Endothelial cell of umbilical vein (primary cell): ENCODE data around the gene SHISA9.

Experiments
- CTCF ChIP-seq, 2 donors: IDR thresholded peaks; 1 replicate in 1 of 2; 2 replicates in 1 of 2; pipeline ENCODE4 v1.5.1; 2011; ENCODE audit warnings: low read length in 2 of 2, mild to moderate bottlenecking in 2 of 2, moderate library complexity in 2 of 2, control low read depth in 1 of 2, inconsistent platforms in 1 of 2, low read depth in 1 of 2; ENCODE audit not compliant: insufficient read depth in 1 of 2; ENCODE audit errors: extremely low read depth in 1 of 2
- EZH2 ChIP-seq: IDR thresholded peaks from 2 replicates; pipeline ENCODE4 v1.6.1; 2012; ENCODE audit warnings: borderline replicate concordance, low read depth, mild to moderate bottlenecking, moderate library complexity, low read length, inconsistent platforms; ENCODE audit not compliant: severe bottlenecking
- FOS ChIP-seq: IDR thresholded peaks from 2 replicates; pipeline ENCODE4 v1.6.1; 2011; ENCODE audit warnings: mild to moderate bottlenecking, low read length, moderate library complexity, borderline replicate concordance; ENCODE audit not compliant: insufficient read depth
- JUN ChIP-seq: IDR thresholded peaks from 2 replicates; pipeline ENCODE4 v1.6.1; 2011; ENCODE audit warnings: borderline replicate concordance, low read depth; ENCODE audit not compliant: insufficient read length, insufficient read depth
- MYC ChIP-seq: IDR thresholded peaks from one replicate; pipeline ENCODE4 v1.6.1; 2011; ENCODE audit warnings: mild to moderate bottlenecking, low read depth, low read length
- POLR2A ChIP-seq: IDR thresholded peaks from 2 replicates; pipeline ENCODE4 v1.6.1; 2012; ENCODE audit warnings: low read depth, mild to moderate bottlenecking, control low read depth, low read length
- POLR2AphosphoS5 ChIP-seq: IDR thresholded peaks from 2 replicates; pipeline ENCODE4 v1.6.1; 2012; ENCODE audit warnings: low read depth, mild to moderate bottlenecking, control low read depth, low read length, moderate library complexity; ENCODE audit not compliant: insufficient read depth
- TF ChIP-seq, protein P1 (sequence below): IDR thresholded peaks from 2 replicates; pipeline ENCODE4 v1.6.1; 2011; ENCODE audit not compliant: insufficient read depth, insufficient read length

DNA sequence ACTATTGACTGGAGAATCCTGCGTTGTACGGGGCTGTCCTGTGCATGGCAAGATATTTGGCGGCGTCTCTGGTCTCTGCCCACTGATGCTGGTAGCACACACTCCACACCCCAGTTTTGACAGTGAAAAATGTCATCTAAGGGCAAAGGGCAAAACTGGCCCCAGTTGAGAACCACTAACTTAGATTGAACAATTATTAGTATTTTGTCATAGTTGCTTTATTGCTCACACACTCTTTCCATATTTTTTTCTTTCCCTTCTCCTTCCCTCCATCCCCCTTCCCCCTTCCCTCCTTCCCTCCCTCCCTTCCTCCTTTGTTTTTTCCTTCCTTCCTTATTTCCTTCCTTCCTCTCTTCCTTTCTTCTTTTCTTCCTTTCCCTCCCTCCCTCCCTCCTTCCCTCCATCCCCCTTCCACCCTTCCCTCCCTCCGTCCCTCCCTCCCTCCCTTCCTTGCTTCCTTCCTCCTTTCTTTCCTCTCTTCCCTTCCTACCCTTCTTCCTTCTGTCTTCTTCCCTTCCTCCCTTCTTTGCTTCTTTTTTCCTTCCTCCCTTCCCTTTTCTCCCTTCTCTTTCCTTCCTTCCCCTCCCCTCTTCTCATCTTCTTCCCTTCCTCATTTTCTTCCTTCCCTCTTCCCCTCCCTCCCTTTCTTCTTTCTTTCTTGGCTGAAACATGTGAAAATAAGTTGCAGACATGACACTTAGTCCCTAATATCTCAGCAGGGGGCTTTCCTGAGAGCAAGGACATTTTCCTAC is 5.5 kb downstream of the SHISA9 start:
- TF ChIP-seq CTCF (IDR thresholded peaks at IDR 0.05; ENCODE audit: extremely low read depth in 1 of 2, insufficient read depth in 1 of 2, low read depth in 1 of 2, low read length in 2 of 2) (no peak), FOS (no peak), EZH2 (no peak), POLR2A (no peak), JUN (no peak), POLR2AphosphoS5 (no peak), MYC (no peak)
- TF ChIP-seq, protein P1, sequence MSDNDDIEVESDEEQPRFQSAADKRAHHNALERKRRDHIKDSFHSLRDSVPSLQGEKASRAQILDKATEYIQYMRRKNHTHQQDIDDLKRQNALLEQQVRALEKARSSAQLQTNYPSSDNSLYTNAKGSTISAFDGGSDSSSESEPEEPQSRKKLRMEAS: no peak
